ENCODE results near the gene SH3BP4. TPM values are rescaled to one million over a fixed set of nuclear protein-coding genes. Genes with fewer than 3 reads are reported as not detected.

The SH3BP4 gene
- total RNA-seq, 1 donor from 2014 or later = 1.1 TPM

- Mint-ChIP-seq H3K36me3 (ENCODE audit: low read depth) (no peaks in the 10 kb centered on the region), H3K27ac (no peak overlapping the region), H3K27me3 (peaks cover 2% of the 10 kb centered on the region), H3K9me3 (no peaks in the 10 kb centered on the region), H3K4me3 (no peak overlapping the region), H3K4me1 (peaks cover 16% of the 10 kb centered on the region)
- POLR2A ChIA-PET = no interaction called here
- TF ChIP-seq, protein P1, sequence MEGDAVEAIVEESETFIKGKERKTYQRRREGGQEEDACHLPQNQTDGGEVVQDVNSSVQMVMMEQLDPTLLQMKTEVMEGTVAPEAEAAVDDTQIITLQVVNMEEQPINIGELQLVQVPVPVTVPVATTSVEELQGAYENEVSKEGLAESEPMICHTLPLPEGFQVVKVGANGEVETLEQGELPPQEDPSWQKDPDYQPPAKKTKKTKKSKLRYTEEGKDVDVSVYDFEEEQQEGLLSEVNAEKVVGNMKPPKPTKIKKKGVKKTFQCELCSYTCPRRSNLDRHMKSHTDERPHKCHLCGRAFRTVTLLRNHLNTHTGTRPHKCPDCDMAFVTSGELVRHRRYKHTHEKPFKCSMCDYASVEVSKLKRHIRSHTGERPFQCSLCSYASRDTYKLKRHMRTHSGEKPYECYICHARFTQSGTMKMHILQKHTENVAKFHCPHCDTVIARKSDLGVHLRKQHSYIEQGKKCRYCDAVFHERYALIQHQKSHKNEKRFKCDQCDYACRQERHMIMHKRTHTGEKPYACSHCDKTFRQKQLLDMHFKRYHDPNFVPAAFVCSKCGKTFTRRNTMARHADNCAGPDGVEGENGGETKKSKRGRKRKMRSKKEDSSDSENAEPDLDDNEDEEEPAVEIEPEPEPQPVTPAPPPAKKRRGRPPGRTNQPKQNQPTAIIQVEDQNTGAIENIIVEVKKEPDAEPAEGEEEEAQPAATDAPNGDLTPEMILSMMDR (IDR thresholded peaks at IDR 0.05) = no peak
- DNase-seq (no peak), ATAC-seq (ENCODE audit: low read depth) (no peak)
- intact Hi-C loops (cut with micrococcal nuclease) = no loop called here
- CTCF ChIA-PET = no interaction called here
Measured at GRCh38 chr2:234992196-234992595, 40.4 kb downstream of the SH3BP4 start.

GRCh38 chr2:234992624-234993349 is 41.0 kb downstream of the SH3BP4 start:
- no peak overlapping the region for H3K4me3 Mint-ChIP-seq
- H3K4me1 Mint-ChIP-seq = peaks cover 16% of the 10 kb centered on the region
- intact Hi-C loops (cut with micrococcal nuclease) = no loop called here
- no peaks in the 10 kb centered on the region for H3K36me3 Mint-ChIP-seq (ENCODE audit: low read depth)
- ATAC-seq (ENCODE audit: low read depth) = no peak
- no peak for DNase-seq
- POLR2A ChIA-PET = interaction anchor here (0.6 kb wide), 1 partner anchor 1508 kb away, joined by 4 read pairs; no protein-coding TSS in a partner anchor
- peaks cover 2% of the 10 kb centered on the region for H3K27me3 Mint-ChIP-seq
- H3K9me3 Mint-ChIP-seq = no peaks in the 10 kb centered on the region
- TF ChIP-seq, protein P1 (IDR thresholded peaks at IDR 0.05) = no peak
- CTCF ChIA-PET = no interaction called here
- H3K27ac Mint-ChIP-seq = no peak overlapping the region

DNA sequence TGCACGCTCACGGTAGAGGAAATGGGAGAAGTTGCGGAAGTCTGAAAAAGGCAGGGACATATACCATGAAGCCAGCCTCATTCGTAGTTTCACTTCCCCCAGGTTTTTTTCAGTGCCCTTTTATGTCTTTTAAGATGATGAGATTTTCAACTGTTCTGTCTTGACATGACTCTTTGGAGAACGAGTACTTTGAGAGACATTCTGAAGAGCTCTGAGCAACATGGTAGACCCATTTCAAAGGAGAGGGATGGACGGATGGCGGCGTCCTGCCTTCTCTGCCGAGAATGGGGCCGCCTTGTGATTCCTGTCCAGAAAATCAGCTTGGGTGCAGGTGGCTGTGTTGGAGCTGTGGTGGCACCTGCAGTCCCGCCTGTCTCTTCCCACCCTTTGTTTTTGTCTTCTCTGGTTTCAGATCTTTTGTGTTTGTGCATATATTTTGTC is 41.7 kb downstream of the SH3BP4 start:
- Mint-ChIP-seq H3K27ac (no peak overlapping the region), H3K27me3 (peaks cover 2% of the 10 kb centered on the region), H3K36me3 (ENCODE audit: low read depth) (no peaks in the 10 kb centered on the region), H3K4me3 (no peak overlapping the region), H3K9me3 (no peaks in the 10 kb centered on the region), H3K4me1 (peaks cover 16% of the 10 kb centered on the region)
- ATAC-seq (ENCODE audit: low read depth) = peak; percentile 47
- no peak for DNase-seq
- CTCF ChIA-PET = no interaction called here
- intact Hi-C loops (cut with micrococcal nuclease) = no loop called here
- TF ChIP-seq, protein P1 (IDR thresholded peaks at IDR 0.05) = no peak
- POLR2A ChIA-PET = interaction anchor here (0.6 kb wide), 1 partner anchor 1509 kb away, joined by 4 read pairs; no protein-coding TSS in a partner anchor

GRCh38 chr2:234994438-234995321 is 42.9 kb downstream of the SH3BP4 start:
- Mint-ChIP-seq H3K27me3 (no peaks in the 10 kb centered on the region), H3K27ac (no peak overlapping the region), H3K9me3 (no peaks in the 10 kb centered on the region), H3K4me1 (peaks cover 16% of the 10 kb centered on the region), H3K36me3 (ENCODE audit: low read depth) (no peaks in the 10 kb centered on the region), H3K4me3 (no peak overlapping the region)
- intact Hi-C loops (cut with micrococcal nuclease) = no loop called here
- POLR2A ChIA-PET = no interaction called here
- ATAC-seq (ENCODE audit: low read depth) = no peak
- CTCF ChIA-PET = no interaction called here
- TF ChIP-seq, protein P1 (IDR thresholded peaks at IDR 0.05) = no peak
- no peak for DNase-seq

All from activated B cell treated with CpG ODN at 0.5 μM for 24 hours (primary cell).